Measurements from ENCODE around the gene ACTMAP.

ACTMAP gene

GRCh38 chr19:40726279-40726678, 24.0 kb downstream of the ACTMAP start:
- no peaks in the 10 kb centered on the region for H4K20me1 ChIP-seq (ENCODE audit: insufficient read depth)
- H3K36me3 ChIP-seq (ENCODE audit: insufficient read depth) = no peaks in the 10 kb centered on the region
- H3K4me2 ChIP-seq = no peak overlapping the region
- H3K9ac ChIP-seq = no peak overlapping the region
- TF ChIP-seq CTCF (conservative IDR thresholded peaks at IDR 0.05; ENCODE audit: low read depth, low read length) = no peak
- H2AFZ ChIP-seq (ENCODE audit: low read depth) = no peak overlapping the region
- H3K27me3 ChIP-seq (ENCODE audit: insufficient read depth, low read depth) = no peaks in the 10 kb centered on the region
- H3K79me2 ChIP-seq (ENCODE audit: insufficient read depth, low read depth) = no peaks in the 10 kb centered on the region
- H3K4me1 ChIP-seq (ENCODE audit: low read depth, poor library complexity, severe bottlenecking) = no peaks in the 10 kb centered on the region
- no peak overlapping the region for H3K27ac ChIP-seq
- H3K4me3 ChIP-seq (IDR thresholded peaks at IDR 0.05; ENCODE audit: insufficient read depth, low read depth, low read length) = no peak overlapping the region

- no peak for TF ChIP-seq CTCF (conservative IDR thresholded peaks at IDR 0.05; ENCODE audit: low read depth, low read length)
- Histone ChIP-seq H3K79me2 (ENCODE audit: insufficient read depth, low read depth) (no peaks in the 10 kb centered on the region), H4K20me1 (ENCODE audit: insufficient read depth) (no peaks in the 10 kb centered on the region)
Observed at GRCh38 chr19:40724855-40725254, 25.4 kb downstream of the ACTMAP start.

GRCh38 chr19:40724315-40724714, 26.0 kb downstream of the ACTMAP start:
- H3K79me2 ChIP-seq (ENCODE audit: insufficient read depth, low read depth) = no peaks in the 10 kb centered on the region
- no peaks in the 10 kb centered on the region for H3K36me3 ChIP-seq (ENCODE audit: insufficient read depth)
- H3K4me2 ChIP-seq = no peak overlapping the region
- no peak overlapping the region for H3K9ac ChIP-seq
- H4K20me1 ChIP-seq (ENCODE audit: insufficient read depth) = no peaks in the 10 kb centered on the region
- no peak overlapping the region for H3K27ac ChIP-seq
- no peak overlapping the region for H3K4me3 ChIP-seq (IDR thresholded peaks at IDR 0.05; ENCODE audit: insufficient read depth, low read depth, low read length)
- TF ChIP-seq CTCF (conservative IDR thresholded peaks at IDR 0.05; ENCODE audit: low read depth, low read length) = no peak
- H2AFZ ChIP-seq (ENCODE audit: low read depth) = no peak overlapping the region
- peaks cover 14% of the 10 kb centered on the region for H3K4me1 ChIP-seq (ENCODE audit: low read depth, poor library complexity, severe bottlenecking)
- H3K27me3 ChIP-seq (ENCODE audit: insufficient read depth, low read depth) = no peaks in the 10 kb centered on the region

More at GRCh38 chr19:40724855-40725254, 25.4 kb downstream of the ACTMAP start:
- no peak overlapping the region for H3K9ac ChIP-seq
- H3K27ac ChIP-seq = no peak overlapping the region
- no peaks in the 10 kb centered on the region for H3K36me3 ChIP-seq (ENCODE audit: insufficient read depth)
- H3K27me3 ChIP-seq (ENCODE audit: insufficient read depth, low read depth) = no peaks in the 10 kb centered on the region
- no peak overlapping the region for H3K4me3 ChIP-seq (IDR thresholded peaks at IDR 0.05; ENCODE audit: insufficient read depth, low read depth, low read length)
- no peak overlapping the region for H3K4me2 ChIP-seq
- H3K4me1 ChIP-seq (ENCODE audit: low read depth, poor library complexity, severe bottlenecking) = peaks cover 9% of the 10 kb centered on the region
- no peak overlapping the region for H2AFZ ChIP-seq (ENCODE audit: low read depth)

- H3K9ac ChIP-seq = no peak overlapping the region
- no peak overlapping the region for H2AFZ ChIP-seq (ENCODE audit: low read depth)
- no peaks in the 10 kb centered on the region for H3K36me3 ChIP-seq (ENCODE audit: insufficient read depth)
- no peak overlapping the region for H3K27ac ChIP-seq
- H3K79me2 ChIP-seq (ENCODE audit: insufficient read depth, low read depth) = no peaks in the 10 kb centered on the region
- H3K4me3 ChIP-seq (IDR thresholded peaks at IDR 0.05; ENCODE audit: insufficient read depth, low read depth, low read length) = no peak overlapping the region
- no peak for TF ChIP-seq CTCF (conservative IDR thresholded peaks at IDR 0.05; ENCODE audit: low read depth, low read length)
- no peaks in the 10 kb centered on the region for H3K27me3 ChIP-seq (ENCODE audit: insufficient read depth, low read depth)
- H3K4me1 ChIP-seq (ENCODE audit: low read depth, poor library complexity, severe bottlenecking) = peaks cover 20% of the 10 kb centered on the region
- H4K20me1 ChIP-seq (ENCODE audit: insufficient read depth) = no peaks in the 10 kb centered on the region
- H3K4me2 ChIP-seq = no peak overlapping the region
Observed at GRCh38 chr19:40723661-40724254, 26.5 kb downstream of the ACTMAP start.
